Tibial nerve (tissue), 4 donors: ENCODE measurements around the gene SPEM2. TPM values are rescaled to one million over a fixed set of nuclear protein-coding genes. Genes with fewer than 3 reads are reported as not detected.

Experiments used
- DNase-seq, 2 donors: peaks; one replicate each; pipeline ENCODE4 v3.0.0-alpha.2; 2019; ENCODE audit warnings: low spot score in 2 of 2
- H3K27ac ChIP-seq, 4 donors: fragments of 200-600 bp; sonication (generic) in 3 of 4; one replicate each; pipeline ENCODE4 v1.5.1; 2017 to 2019; ENCODE audit warnings: mild to moderate bottlenecking in 1 of 4
- H3K27me3 ChIP-seq, 2 donors: fragments of 200-600 bp; sonication (generic) in 1 of 2; one replicate each; pipeline versions ENCODE4 v1.5.1 to v1.6.0; 2017 to 2019
- H3K36me3 ChIP-seq, 3 donors: fragments of 200-600 bp; sonication (generic); one replicate each; pipeline ENCODE4 v1.5.1; 2018 to 2019
- H3K4me1 ChIP-seq, 4 donors: fragments of 200-600 bp; sonication (generic) in 3 of 4; one replicate each; pipeline ENCODE4 v1.5.1; 2017 to 2019
- H3K4me3 ChIP-seq, 4 donors: fragments of 200-600 bp; sonication (generic) in 3 of 4; one replicate each; pipeline ENCODE4 v1.5.1; 2017 to 2019; ENCODE audit warnings: mild to moderate bottlenecking in 1 of 4, moderate library complexity in 1 of 4
- H3K9me3 ChIP-seq, 4 donors: fragments of 200-600 bp; sonication (generic) in 3 of 4; one replicate each; pipeline ENCODE4 v1.5.1; 2017 to 2019
- EP300 ChIP-seq, 2 donors: sonication (generic); formaldehyde crosslinking; IDR thresholded peaks; one replicate each; pipeline ENCODE4 v1.6.1; 2017; ENCODE audit warnings: antibody characterized with exemption in 2 of 2, mild to moderate bottlenecking in 1 of 2
- POLR2A ChIP-seq, 2 donors: fragments of 450-650 bp; IDR thresholded peaks; one replicate each; pipeline ENCODE4 v1.6.1; 2017; ENCODE audit warnings: antibody characterized with exemption in 2 of 2, mild to moderate bottlenecking in 2 of 2, moderate library complexity in 2 of 2
- WGBS, 2 donors: methylation state at CpG; one replicate each; pipeline ENCODE4 v1.1.5; 2018; 5-methylcytosine and 5-hydroxymethylcytosine counted together
- total RNA-seq, 4 donors: library from RNA; depleted of rRNA; stranded (reverse); fragments of >200 nt; gene quantifications; one replicate each; pipeline ENCODE4 v1.1.0, GENCODE V29; 2016
- TF ChIP-seq, protein P1 (sequence below), 5 experiments: fragments of 200-600 bp in 3 of 5; fragments of 450-650 bp in 2 of 5; sonication (generic) in 3 of 5; IDR thresholded peaks; one replicate each; pipeline ENCODE4 v1.5.1; 2016 to 2019; ENCODE audit warnings: antibody characterized with exemption in 5 of 5, mild to moderate bottlenecking in 3 of 5, moderate library complexity in 2 of 5

The SPEM2 gene
- total RNA-seq, 4 donors from 2014 or later, result not detected

DNA sequence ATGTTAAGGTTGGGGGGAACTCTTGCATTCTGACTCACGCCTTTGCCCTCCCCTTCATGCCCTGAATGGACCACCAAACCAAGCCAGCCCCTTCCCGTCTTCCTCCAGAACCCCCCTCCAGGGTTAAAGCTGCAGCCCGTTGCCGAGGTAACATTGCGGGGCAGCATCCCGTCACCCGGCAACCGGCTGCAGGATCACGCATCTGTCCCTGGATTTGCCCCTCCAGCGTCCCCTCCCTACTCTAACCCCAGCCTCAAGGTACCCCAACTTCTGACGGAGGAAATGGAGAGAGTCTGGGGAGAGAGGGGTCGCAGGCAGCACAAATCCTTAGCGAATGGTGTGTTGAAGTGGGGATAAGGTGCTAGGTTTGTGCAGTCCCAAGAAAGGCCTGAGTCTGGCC, 18.3 kb upstream of the SPEM2 start:
- no peak for TF ChIP-seq POLR2A (IDR thresholded peaks at IDR 0.05)
- no peak for TF ChIP-seq EP300 (IDR thresholded peaks at IDR 0.05)
- Histone ChIP-seq H3K4me3 (no peak overlapping the region), H3K27ac (peak overlapping the region in 2 of 4 donors; percentile 60 to 98), H3K9me3 (no peaks in the 10 kb centered on the region), H3K36me3 (peaks cover 0 to 40% (median 0%) of the 10 kb centered on the region in 3 donors), H3K4me1 (peaks cover 0 to 41% (median 18%) of the 10 kb centered on the region in 4 donors), H3K27me3 (no peaks in the 10 kb centered on the region)
- no peak for DNase-seq
- 79 to 82% methylated on average over 13 of the region's 13 CpGs for WGBS, 2 donors

DNA sequence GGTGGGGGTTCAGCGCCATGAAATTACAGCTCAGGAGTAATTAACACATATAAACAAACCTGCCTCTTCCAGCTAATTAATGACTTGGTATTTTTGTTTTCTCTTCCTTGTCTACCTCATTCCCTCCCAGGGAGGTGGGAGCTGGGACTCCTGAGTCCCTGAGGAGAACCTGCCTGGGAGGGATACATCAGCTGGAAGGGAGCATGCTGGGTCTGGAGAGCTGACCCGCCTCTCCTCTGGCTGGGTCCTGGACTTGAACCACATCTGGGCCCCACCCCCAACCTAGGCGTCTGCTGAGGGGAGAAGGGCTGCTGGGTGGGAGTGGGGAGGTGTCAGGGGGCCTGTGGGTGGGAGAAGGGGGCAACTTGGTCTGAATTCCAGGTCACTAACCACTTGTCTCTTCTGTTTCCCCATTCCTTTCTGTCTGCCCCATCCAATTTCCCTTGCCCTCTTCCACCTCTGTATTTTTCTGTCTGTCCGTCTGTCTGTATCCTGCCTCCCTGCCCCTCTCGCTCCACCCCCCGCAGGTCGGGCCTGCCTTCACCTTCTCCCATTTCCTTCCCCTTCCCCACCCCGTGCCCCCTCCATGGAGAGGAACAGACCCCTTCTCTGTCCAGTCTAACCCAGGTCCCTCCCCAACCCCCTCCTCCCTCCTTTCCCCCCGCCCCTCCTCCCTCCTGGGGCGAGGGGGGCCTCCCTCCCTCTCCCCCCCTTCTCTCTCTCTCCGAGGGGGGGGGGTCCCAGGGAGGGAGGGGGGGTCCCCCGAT, 17.7 kb upstream of the SPEM2 start, which contains the start of gene NLGN2:
NLGN2 (plus strand) TSS at position 361 of the 767 bp plus-strand sequence. CDS start 411 bp downstream, outside the sequence.
- DNase-seq, result no peak
- peak within 1 kb of the TSS in 2 of 4 donors; percentile 60 to 98 for H3K27ac ChIP-seq
- H3K36me3 ChIP-seq, result peaks cover 0 to 40% (median 0%) of the 10 kb centered on the region in 3 donors
- 50 to 51% methylated on average over 10 to 12 of the region's 12 CpGs for WGBS, 2 donors
- TF ChIP-seq POLR2A (IDR thresholded peaks at IDR 0.05) (no peak), EP300 (IDR thresholded peaks at IDR 0.05) (no peak)
- TF ChIP-seq, protein P1, sequence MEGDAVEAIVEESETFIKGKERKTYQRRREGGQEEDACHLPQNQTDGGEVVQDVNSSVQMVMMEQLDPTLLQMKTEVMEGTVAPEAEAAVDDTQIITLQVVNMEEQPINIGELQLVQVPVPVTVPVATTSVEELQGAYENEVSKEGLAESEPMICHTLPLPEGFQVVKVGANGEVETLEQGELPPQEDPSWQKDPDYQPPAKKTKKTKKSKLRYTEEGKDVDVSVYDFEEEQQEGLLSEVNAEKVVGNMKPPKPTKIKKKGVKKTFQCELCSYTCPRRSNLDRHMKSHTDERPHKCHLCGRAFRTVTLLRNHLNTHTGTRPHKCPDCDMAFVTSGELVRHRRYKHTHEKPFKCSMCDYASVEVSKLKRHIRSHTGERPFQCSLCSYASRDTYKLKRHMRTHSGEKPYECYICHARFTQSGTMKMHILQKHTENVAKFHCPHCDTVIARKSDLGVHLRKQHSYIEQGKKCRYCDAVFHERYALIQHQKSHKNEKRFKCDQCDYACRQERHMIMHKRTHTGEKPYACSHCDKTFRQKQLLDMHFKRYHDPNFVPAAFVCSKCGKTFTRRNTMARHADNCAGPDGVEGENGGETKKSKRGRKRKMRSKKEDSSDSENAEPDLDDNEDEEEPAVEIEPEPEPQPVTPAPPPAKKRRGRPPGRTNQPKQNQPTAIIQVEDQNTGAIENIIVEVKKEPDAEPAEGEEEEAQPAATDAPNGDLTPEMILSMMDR (IDR thresholded peaks at IDR 0.05), result no peak
- H3K4me3 ChIP-seq, result no peak within 1 kb of the TSS
- no peaks in the 10 kb centered on the region for H3K27me3 ChIP-seq
- no peaks in the 10 kb centered on the region for H3K9me3 ChIP-seq
- H3K4me1 ChIP-seq, result peaks cover 0 to 35% (median 13%) of the 10 kb centered on the region in 4 donors

DNA sequence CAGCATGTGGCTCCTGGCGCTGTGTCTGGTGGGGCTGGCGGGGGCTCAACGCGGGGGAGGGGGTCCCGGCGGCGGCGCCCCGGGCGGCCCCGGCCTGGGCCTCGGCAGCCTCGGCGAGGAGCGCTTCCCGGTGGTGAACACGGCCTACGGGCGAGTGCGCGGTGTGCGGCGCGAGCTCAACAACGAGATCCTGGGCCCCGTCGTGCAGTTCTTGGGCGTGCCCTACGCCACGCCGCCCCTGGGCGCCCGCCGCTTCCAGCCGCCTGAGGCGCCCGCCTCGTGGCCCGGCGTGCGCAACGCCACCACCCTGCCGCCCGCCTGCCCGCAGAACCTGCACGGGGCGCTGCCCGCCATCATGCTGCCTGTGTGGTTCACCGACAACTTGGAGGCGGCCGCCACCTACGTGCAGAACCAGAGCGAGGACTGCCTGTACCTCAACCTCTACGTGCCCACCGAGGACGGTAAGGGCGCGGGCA, 17.1 kb upstream of the SPEM2 start:
- WGBS, 2 donors, result 75 to 76% methylated on average over 27 to 41 of the region's 58 CpGs
- H3K27me3 ChIP-seq, result no peaks in the 10 kb centered on the region
- no peak for DNase-seq
- H3K4me3 ChIP-seq, result no peak overlapping the region
- no peak overlapping the region for H3K27ac ChIP-seq
- H3K36me3 ChIP-seq, result peaks cover 0 to 40% (median 0%) of the 10 kb centered on the region in 3 donors
- no peaks in the 10 kb centered on the region for H3K9me3 ChIP-seq
- no peak for TF ChIP-seq EP300 (IDR thresholded peaks at IDR 0.05)
- TF ChIP-seq, protein P1 (IDR thresholded peaks at IDR 0.05), result no peak
- peaks cover 0 to 33% (median 7%) of the 10 kb centered on the region in 4 donors for H3K4me1 ChIP-seq

DNA sequence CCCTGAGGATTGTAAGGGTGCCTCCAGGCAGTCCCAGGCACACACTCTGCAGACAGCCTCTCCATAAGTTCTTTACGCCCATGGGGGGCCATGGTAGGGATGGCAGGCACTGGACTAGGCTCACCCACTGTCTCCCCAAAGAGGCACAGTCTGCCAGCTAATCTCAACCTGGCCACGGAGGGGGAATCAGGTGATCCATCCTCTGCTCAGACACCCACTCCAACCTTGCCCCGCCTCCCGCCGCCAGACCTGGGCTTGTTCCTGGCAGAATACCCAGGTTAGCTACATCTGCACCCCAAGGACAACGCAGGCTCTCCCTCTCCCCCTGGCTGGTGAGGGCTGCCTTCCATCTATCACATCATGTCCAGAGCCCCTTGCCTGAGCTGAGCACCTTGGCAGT, 16.6 kb upstream of the SPEM2 start:
- Histone ChIP-seq H3K36me3 (peaks cover 0 to 41% (median 0%) of the 10 kb centered on the region in 3 donors), H3K4me3 (no peak overlapping the region)

DNA sequence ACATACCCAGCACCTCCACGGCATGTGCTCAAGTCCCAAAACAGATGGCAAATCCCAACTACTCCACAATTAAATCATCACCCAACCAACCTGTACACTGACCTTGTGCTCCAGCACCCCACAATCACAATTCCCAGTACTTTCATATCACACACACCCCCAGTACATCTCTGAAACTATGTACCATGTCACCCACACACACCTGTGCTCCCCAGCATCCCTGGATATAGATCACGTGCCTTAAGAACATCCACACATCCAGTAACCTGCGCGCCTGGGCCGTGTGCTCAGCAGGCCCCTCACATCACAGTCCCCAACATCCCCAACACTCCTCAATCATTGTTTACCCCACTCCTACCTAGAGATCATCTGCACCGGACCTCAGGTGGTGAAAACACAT, 15.7 kb upstream of the SPEM2 start:
- peaks cover 0 to 38% (median 7%) of the 10 kb centered on the region in 4 donors for H3K4me1 ChIP-seq
- no peaks in the 10 kb centered on the region for H3K27me3 ChIP-seq
- H3K36me3 ChIP-seq, result peaks cover 0 to 50% (median 0%) of the 10 kb centered on the region in 3 donors
- WGBS, 2 donors, result 93 to 94% methylated on average over 6 of the region's 6 CpGs
- no peak for DNase-seq
- no peak for TF ChIP-seq POLR2A (IDR thresholded peaks at IDR 0.05)
- TF ChIP-seq, protein P1 (IDR thresholded peaks at IDR 0.05), result no peak
- TF ChIP-seq EP300 (IDR thresholded peaks at IDR 0.05), result no peak
- H3K27ac ChIP-seq, result no peak overlapping the region
- no peak overlapping the region for H3K4me3 ChIP-seq
- H3K9me3 ChIP-seq, result no peaks in the 10 kb centered on the region

More for the DNA sequence above, 16.6 kb upstream of the SPEM2 start:
- Histone ChIP-seq H3K27ac (no peak overlapping the region), H3K27me3 (no peaks in the 10 kb centered on the region), H3K9me3 (no peaks in the 10 kb centered on the region), H3K4me1 (peaks cover 0 to 38% (median 7%) of the 10 kb centered on the region in 4 donors)
- TF ChIP-seq, protein P1 (IDR thresholded peaks at IDR 0.05), result no peak
- TF ChIP-seq POLR2A (IDR thresholded peaks at IDR 0.05), result no peak
- 84 to 96% methylated on average over 6 of the region's 6 CpGs for WGBS, 2 donors
- no peak for DNase-seq
